Activated CD4-positive, alpha-beta T cell treated with anti-CD3 and anti-CD28 coated beads, Interleukin-2, amount 10 ng/mL, durations not matched to agents 24 days and 14 days (primary cell): ENCODE results near the gene ACTG2. TPM values are rescaled to one million over a fixed set of nuclear protein-coding genes. Genes with fewer than 3 reads are reported as not detected.
"Not testable (repeated sequence)": the region's sequence is repeated elsewhere in the genome, so short reads cannot be mapped to it uniquely, and the experiment has no call there.

Source experiments
- DNase-seq: peaks from one replicate; pipeline ENCODE4 v3.0.0; 2022
- H3K27ac Mint-ChIP-seq: one replicate; pipeline ENCODE4 v1.8.0; 2022; ENCODE audit warnings: mild to moderate bottlenecking, mixed read lengths
- H3K27me3 Mint-ChIP-seq: one replicate; pipeline ENCODE4 v1.8.0; 2022; ENCODE audit warnings: mixed read lengths
- H3K36me3 Mint-ChIP-seq: one replicate; pipeline ENCODE4 v1.8.0; 2022; ENCODE audit warnings: low read depth, mild to moderate bottlenecking, mixed read lengths
- H3K4me1 Mint-ChIP-seq: one replicate; pipeline ENCODE4 v1.8.0; 2021; ENCODE audit warnings: mixed read lengths
- H3K4me3 Mint-ChIP-seq: one replicate; pipeline ENCODE4 v1.8.0; 2022; ENCODE audit warnings: mild to moderate bottlenecking, moderate library complexity, mixed read lengths
- H3K9me3 Mint-ChIP-seq: one replicate; pipeline ENCODE4 v1.8.0; 2021; ENCODE audit warnings: mixed read lengths
- intact Hi-C: fragments of 100-400 bp; cut with micrococcal nuclease; formaldehyde crosslinking; loops from one replicate; pipeline ENCODE4 v1.15.1; 2023
- total RNA-seq: library from RNA; stranded (reverse); gene quantifications from 2 replicates; pipeline ENCODE4 v1.2.3, GENCODE V29; 2022

ACTG2 gene
- total RNA-seq, 1 donor from 2014 or later, result not detected

DNA sequence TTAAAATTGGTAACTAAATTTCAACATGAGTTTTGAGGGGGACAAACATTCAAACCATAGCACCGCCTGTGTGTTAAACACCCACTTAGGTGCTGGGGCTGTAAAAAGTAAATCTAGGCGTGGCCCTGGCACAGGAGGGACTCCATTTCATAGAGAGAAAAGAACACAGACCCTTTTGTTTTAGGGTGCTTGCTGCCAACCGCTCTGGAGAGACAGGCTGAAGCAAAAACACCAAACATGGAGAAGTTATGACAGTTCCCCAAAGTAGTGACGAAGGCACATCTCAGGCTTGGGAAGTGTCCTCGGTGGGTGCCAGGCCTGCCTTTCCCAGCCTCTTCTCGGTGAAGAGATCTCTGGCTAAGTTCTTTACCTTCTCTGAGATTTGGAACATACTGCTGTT lies 5.1 kb downstream of the ACTG2 start:
- DNase-seq, result no peak
- Mint-ChIP-seq H3K27ac (no peak overlapping the region), H3K4me1 (peaks cover 40% of the 10 kb centered on the region), H3K4me3 (no peak overlapping the region), H3K9me3 (no peaks in the 10 kb centered on the region), H3K27me3 (no peaks in the 10 kb centered on the region), H3K36me3 (no peaks in the 10 kb centered on the region)
- intact Hi-C loops, result no loop called here

DNA sequence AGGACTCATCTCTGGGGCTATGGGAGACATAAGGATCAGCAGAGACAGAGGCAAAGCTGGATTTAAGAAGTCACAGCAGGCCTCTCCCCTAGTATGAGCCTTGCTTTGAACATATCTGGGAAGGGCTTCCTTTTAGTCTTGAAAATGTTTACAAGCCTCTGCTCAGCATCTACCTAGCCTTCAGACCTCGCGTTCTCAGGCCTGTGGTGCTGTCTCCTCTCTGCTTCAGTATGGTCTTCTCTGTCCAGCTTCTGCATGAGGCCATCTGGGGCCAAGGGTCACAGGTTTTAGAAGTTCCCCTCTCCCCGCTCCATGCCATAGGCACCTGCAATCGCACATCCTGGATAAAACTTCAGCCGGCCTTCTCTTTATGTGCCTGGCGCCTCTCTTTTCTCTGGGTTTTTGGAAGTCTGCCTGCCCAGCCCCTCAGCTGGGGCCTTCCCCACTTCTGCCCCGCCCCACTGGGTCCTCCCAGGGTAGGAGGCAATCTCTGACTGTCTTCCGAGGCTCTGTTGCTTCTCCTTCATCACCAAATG lies 7.1 kb downstream of the ACTG2 start:
- intact Hi-C loops, result no loop called here
- H3K9me3 Mint-ChIP-seq, result no peaks in the 10 kb centered on the region
- H3K27me3 Mint-ChIP-seq, result no peaks in the 10 kb centered on the region
- H3K36me3 Mint-ChIP-seq, result no peaks in the 10 kb centered on the region
- peaks cover 25% of the 10 kb centered on the region for H3K4me1 Mint-ChIP-seq
- DNase-seq, result no peak
- H3K4me3 Mint-ChIP-seq, result no peak overlapping the region
- H3K27ac Mint-ChIP-seq, result no peak overlapping the region

DNA sequence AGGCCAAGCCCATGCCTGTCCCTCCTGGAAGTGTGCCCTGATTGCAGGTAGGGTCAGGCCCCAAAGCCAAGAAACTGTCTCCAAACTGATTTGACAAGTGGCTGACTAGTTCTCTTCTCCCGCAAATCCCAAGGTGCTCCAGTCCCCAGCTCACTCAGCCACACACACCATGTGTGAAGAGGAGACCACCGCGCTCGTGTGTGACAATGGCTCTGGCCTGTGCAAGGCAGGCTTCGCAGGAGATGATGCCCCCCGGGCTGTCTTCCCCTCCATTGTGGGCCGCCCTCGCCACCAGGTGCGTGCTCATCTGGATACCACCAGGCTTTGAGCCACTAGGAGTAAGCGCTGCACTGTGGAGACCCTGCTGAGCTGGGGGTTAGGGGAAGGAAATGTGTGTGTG lies 8.3 kb downstream of the ACTG2 start:
- no peak overlapping the region for H3K27ac Mint-ChIP-seq
- peaks cover 22% of the 10 kb centered on the region for H3K4me1 Mint-ChIP-seq
- no peaks in the 10 kb centered on the region for H3K9me3 Mint-ChIP-seq
- no peaks in the 10 kb centered on the region for H3K36me3 Mint-ChIP-seq
- no peak overlapping the region for H3K4me3 Mint-ChIP-seq
- no peaks in the 10 kb centered on the region for H3K27me3 Mint-ChIP-seq
- intact Hi-C loops, result no loop called here
- DNase-seq, result no peak

DNA sequence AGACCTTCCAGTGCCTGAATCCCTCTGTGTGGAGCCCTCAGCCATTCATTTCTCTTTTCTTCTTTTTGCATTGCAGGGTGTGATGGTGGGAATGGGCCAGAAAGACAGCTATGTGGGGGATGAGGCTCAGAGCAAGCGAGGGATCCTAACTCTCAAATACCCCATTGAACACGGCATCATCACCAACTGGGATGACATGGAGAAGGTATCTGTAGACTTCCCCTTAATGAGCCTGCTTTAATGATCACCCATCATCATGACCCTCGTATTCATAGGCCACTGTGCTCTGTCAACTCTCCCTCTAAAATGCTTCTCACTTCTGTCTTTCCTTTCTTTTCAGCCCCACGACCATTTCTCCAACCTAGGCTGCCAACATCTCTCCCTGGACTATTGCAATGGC lies 9.5 kb downstream of the ACTG2 start:
- Mint-ChIP-seq H3K36me3 (no peaks in the 10 kb centered on the region), H3K27me3 (no peaks in the 10 kb centered on the region), H3K27ac (no peak overlapping the region), H3K4me1 (peaks cover 13% of the 10 kb centered on the region), H3K4me3 (no peak overlapping the region), H3K9me3 (no peaks in the 10 kb centered on the region)
- no peak for DNase-seq
- intact Hi-C loops, result no loop called here

DNA sequence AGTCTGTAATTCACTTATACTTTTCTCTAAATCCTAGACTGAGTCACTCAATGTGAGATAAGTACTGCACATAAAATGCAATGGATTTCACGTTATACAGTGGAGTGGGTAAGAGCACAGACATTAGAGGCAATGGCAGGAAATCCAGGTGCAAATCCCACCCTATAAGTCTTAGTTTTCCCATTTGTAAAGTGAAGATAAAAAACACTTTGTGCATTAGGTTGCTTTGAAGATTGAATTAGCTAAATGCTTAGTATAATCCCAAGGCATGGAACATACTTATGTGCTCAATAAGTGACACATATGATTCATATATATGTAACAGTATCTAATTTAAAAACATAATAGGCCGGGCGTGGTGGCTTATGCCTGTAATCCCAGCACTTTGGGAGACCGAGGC lies 10.5 kb downstream of the ACTG2 start:
- Mint-ChIP-seq H3K27ac (no peak overlapping the region), H3K27me3 (no peaks in the 10 kb centered on the region), H3K4me1 (peaks cover 13% of the 10 kb centered on the region), H3K9me3 (no peaks in the 10 kb centered on the region), H3K4me3 (no peak overlapping the region), H3K36me3 (no peaks in the 10 kb centered on the region)
- no peak for DNase-seq
- intact Hi-C loops, result no loop called here

DNA sequence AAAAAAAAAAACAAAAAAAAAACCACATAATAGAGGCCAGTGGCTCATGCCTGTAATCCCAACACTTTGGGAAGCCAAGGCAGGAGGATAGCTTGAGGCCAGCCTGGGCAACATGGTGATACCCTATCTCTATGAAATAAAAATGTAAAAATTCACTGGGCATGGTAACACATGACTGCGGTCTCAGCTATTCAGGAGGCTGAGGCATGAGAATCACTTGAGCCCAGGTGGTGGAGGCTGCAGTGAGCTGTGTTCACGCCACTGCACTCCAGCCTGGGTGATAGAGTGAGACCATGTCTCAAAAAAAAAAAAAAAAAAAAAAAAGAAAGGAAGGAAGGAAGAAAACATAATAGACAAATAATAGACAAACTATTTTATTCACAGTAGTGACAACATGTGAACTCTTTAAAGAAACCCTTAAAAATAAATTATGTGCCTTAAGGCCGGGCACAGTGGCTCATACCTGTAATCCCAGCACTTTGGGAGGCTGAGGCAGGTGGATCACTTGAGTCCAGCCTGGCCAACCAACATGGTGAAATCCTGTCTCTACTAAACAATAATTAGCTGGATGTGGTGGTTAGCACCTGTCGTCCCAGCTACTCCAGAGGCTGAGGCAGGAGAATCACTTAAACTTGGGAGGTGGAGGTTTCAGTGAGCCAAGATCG lies 11.3 kb downstream of the ACTG2 start:
- H3K9me3 Mint-ChIP-seq, DNase-seq, H3K36me3 Mint-ChIP-seq, H3K4me3 Mint-ChIP-seq, H3K27me3 Mint-ChIP-seq, H3K27ac Mint-ChIP-seq, intact Hi-C loops: not testable (repeated sequence)
- H3K4me1 Mint-ChIP-seq, result peaks cover 16% of the 10 kb centered on the region

DNA sequence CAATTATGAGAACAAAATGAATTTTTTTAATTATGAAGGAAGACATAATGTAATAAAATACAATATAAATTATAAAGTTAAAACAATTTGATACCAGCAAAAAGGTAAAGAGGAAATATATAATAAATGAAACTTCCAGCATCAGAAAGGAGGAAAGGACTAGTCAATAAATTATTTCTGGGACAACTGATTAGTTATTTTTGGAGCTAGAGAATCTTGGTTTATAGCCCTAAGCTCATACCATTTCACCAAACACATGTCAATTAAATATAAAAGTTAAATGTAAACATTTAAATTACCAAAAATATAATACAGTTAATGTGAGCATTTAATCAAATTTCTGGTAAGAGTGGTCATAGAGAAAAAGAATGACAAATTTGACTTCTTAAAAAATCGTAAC lies 12.1 kb downstream of the ACTG2 start:
- Mint-ChIP-seq H3K36me3 (no peaks in the 10 kb centered on the region), H3K27me3 (no peaks in the 10 kb centered on the region), H3K9me3 (no peaks in the 10 kb centered on the region), H3K4me3 (no peak overlapping the region), H3K27ac (no peak overlapping the region), H3K4me1 (peaks cover 16% of the 10 kb centered on the region)
- intact Hi-C loops, result no loop called here
- no peak for DNase-seq

DNA sequence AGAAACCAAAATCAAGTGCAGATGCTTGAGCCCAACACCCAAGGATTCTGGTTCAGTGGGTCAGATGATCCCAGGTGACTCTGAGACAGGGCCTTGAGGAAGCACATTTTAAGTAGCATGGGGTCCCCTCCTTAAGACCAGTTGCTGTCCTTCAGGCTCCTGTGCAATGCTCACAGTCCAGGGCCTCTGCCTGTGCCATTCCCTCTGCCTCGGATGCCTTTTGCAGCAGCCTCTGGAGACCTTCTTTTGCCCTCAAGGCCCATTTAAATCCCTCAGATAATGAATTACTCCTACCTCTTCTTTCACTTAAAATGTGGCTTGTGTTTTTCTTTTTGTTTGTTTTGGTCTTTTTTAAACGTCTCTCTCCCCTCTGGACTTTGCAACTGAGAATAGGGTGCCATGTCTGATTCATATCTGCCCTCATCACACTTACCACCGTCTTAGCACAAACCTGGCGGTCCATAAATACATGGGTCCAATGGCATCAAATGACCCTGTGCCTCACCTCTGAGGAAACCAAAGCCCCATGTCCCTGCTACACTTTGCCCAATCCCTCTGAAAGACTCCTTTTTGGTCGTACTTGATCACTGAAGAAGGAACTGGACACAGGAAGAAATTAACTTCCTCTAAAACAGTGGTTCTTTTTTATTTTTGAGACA lies 14.2 kb downstream of the ACTG2 start:
- Mint-ChIP-seq H3K9me3 (no peaks in the 10 kb centered on the region), H3K36me3 (no peaks in the 10 kb centered on the region), H3K27ac (no peak overlapping the region), H3K4me1 (peaks cover 14% of the 10 kb centered on the region), H3K4me3 (no peak overlapping the region), H3K27me3 (no peaks in the 10 kb centered on the region)
- no peak for DNase-seq
- intact Hi-C loops, result no loop called here

DNA sequence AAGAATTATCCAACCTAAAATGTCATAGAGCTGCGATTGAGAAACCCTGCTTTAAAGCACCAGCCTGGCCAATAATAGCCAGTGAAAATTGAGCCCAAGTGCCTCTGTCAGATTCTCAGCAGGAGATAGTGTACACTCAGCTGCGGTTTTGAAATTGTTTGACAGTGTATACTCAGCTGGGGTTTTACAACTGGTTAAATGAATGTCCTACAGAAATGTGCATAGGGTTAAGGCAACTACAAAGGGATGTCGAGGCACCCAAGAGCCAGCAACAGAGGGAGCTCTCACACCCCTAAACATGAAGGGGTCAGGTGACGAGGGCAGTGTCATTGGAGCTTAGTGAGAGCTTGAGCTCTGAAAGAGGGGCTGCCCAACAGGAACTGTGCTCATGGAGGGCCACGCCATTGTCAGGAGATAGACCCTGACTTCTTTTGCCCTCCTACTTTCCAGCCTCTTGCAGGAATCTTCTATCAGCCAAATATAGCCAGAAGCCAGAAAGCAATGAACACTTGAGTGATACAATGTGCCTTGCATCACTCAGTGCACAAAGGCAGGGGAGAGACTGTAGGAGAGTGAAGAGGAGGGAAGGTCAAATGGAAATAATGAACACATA lies 15.1 kb downstream of the ACTG2 start:
- no peak overlapping the region for H3K4me3 Mint-ChIP-seq
- peaks cover 11% of the 10 kb centered on the region for H3K4me1 Mint-ChIP-seq
- no peaks in the 10 kb centered on the region for H3K27me3 Mint-ChIP-seq
- no peaks in the 10 kb centered on the region for H3K9me3 Mint-ChIP-seq
- H3K27ac Mint-ChIP-seq, result peak overlapping the region; percentile 76
- H3K36me3 Mint-ChIP-seq, result no peaks in the 10 kb centered on the region
- intact Hi-C loops, result no loop called here
- DNase-seq, result peak; percentile 83

DNA sequence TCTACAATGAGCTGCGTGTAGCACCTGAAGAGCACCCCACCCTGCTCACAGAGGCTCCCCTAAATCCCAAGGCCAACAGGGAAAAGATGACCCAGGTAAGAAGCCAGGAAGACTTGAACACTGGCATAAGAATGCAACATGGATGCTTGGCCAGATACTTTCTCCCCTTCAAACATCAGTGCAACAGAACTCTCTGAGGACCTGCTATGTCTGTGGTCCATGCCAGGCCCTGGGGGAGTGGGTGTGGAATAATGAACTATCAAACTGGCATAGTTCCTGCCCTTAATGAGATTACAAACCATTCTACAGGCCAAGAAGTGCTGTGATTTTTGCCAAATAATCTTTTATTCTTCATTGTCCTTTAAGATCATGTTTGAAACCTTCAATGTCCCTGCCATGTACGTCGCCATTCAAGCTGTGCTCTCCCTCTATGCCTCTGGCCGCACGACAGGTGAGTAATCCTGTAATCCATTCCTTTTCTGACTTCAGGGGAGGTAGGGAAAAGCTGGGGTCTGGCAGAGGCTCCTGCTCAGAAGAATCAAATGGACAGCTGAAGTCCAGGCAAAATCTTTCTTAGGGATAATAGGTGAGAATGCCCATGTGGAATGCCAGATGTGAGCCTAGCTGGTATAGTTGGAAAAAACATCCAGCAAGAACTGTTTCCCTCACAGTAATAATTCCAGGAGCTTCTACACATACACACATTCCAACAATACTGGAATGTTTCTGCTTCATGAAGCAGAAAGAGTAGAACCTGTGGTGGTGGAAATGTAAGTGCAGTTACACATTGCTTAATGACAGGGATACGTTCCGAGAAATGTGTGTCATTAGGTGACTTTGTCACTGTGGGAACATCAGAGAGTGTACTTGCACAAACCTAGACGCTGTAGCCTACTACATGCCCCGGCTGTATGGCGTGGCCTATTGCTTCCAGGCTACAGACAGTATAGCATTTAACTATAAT lies 16.2 kb downstream of the ACTG2 start:
- Mint-ChIP-seq H3K4me1 (peaks cover 11% of the 10 kb centered on the region), H3K4me3 (no peak overlapping the region), H3K27ac (no peak overlapping the region), H3K9me3 (no peaks in the 10 kb centered on the region), H3K36me3 (no peaks in the 10 kb centered on the region), H3K27me3 (no peaks in the 10 kb centered on the region)
- no peak for DNase-seq
- intact Hi-C loops, result no loop called here

DNA sequence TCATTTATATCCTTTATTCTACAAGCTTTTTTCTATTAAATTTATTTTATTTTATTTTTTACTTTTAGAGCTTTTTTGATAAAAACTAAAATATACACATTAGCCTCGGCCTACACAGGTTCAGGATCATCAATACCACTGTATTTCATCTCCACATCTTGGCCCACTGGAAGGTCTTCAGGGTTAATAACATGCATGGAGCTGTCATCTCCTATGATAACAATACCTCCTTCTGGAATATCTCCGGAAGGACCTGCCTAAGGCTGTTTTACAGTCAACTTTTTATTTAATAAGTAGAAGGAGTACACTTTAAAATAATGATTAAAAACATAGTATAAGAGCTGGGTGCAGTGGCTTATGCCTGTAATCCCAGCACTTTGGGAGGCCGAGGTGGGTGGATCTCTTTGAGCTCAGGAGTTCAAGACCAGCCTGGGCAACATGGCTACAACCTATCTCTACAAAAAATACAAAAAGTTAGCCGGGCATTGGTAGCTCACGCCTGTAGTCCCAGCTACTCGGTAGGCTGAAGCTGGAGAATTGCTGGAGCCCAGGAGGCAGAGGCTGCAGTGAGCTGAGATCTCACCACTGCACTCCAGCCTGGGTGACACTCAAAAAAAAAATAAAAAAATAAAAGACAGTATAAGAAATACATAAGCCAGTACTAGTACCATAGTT lies 18.2 kb downstream of the ACTG2 start:
- Mint-ChIP-seq H3K4me3 (no peak overlapping the region), H3K27ac (no peak overlapping the region), H3K4me1 (peaks cover 16% of the 10 kb centered on the region), H3K36me3 (no peaks in the 10 kb centered on the region), H3K9me3 (no peaks in the 10 kb centered on the region), H3K27me3 (no peaks in the 10 kb centered on the region)
- DNase-seq, result no peak
- intact Hi-C loops, result no loop called here

DNA sequence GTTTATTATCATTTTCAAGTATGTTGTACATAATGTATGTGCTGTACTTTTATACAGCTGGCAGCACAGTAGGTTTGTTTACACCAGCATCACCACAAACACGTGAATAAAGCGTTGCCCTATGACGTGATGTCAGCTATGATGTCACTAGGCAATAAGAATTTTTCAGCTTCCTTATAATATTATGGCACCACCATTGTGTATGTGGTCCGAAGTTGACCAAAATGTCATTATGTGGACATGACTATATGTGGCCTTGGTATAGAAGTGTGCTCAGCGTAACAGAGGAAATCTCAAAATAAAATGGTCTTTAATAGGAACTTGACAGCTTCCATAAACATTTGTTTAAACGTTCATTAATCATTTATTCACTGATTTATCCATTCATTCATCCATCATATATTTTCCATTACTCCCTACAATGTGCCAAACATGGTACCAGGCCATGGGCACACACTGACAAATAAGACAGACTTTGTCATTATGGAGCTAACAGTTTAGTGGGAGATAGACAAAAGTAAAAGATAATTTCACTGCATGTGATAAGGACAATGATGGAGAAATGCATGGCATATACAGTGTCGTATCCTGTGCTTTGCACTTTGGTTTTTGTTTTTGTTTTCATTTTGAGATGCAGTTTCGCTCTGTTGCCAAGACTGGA lies 18.9 kb downstream of the ACTG2 start:
- Mint-ChIP-seq H3K36me3 (no peaks in the 10 kb centered on the region), H3K4me3 (no peak overlapping the region), H3K4me1 (peaks cover 16% of the 10 kb centered on the region), H3K27ac (no peak overlapping the region), H3K27me3 (no peaks in the 10 kb centered on the region), H3K9me3 (no peaks in the 10 kb centered on the region)
- no peak for DNase-seq
- intact Hi-C loops, result no loop called here
